GM21619 (cell line): ENCODE measurements around the gene CPNE9.
A peak's percentile ranks its signal among the peaks of the same experiment; 100 is the strongest.

Source experiments
- ATAC-seq: cut with Tn5 transposase; IDR thresholded peaks from one replicate; pipeline ENCODE4 v1.9.1; 2021; ENCODE audit not compliant: unreplicated experiment

The CPNE9 gene

DNA sequence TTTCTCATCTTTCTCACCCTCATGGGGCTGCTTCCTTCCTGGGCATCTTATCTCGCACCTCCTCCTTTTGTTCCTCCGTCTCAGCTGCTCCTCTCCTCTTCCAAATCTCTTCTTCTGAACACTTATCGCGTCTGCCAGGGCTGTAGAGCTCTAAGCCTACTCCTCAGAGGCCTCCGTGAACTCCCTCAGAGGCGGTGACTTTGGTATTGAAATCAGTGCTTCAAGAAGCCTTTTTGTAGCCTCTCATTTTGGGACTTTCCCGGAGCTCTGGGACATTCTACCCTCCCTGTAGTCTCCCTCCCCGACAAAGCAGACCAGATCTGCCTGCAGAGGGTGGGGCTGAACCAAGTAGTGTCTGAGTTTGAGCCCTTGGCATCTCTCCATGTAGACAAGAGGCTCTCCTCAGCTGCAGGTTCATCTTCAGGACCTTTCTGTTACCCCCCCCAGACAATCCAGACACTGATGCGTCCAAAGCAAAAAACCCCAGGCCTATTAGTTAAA lies 17.5 kb upstream of the CPNE9 start:
- no peak for ATAC-seq

- ATAC-seq, result no peak
These were observed 16.9 kb upstream of the CPNE9 start for GRCh38 chr3:9686703-9687102.

DNA sequence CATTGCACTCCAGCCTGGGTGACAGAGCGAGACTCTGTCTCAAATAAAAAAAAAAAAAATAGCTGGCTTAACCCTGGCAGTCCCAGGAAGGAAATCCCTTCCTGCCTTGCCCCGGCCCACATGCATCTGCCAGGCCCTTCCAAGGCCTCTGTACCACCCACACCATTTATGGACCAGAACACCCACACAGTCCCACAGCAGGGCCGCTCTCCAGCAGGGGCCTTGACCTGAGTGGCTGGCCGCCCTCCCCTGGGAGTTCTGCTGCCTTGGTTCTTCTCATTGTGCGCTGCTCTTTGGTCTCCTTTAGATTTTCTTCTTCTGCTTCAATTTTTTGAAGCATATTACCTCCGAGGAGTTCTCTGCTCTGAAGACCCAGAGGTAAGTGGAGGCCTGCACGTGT lies 16.1 kb upstream of the CPNE9 start:
- ATAC-seq, result no peak

- no peak for ATAC-seq
These were observed 14.7 kb upstream of the CPNE9 start for GRCh38 chr3:9688961-9689360.

- no peak for ATAC-seq
These were observed 13.9 kb upstream of the CPNE9 start for GRCh38 chr3:9689757-9690156.

DNA sequence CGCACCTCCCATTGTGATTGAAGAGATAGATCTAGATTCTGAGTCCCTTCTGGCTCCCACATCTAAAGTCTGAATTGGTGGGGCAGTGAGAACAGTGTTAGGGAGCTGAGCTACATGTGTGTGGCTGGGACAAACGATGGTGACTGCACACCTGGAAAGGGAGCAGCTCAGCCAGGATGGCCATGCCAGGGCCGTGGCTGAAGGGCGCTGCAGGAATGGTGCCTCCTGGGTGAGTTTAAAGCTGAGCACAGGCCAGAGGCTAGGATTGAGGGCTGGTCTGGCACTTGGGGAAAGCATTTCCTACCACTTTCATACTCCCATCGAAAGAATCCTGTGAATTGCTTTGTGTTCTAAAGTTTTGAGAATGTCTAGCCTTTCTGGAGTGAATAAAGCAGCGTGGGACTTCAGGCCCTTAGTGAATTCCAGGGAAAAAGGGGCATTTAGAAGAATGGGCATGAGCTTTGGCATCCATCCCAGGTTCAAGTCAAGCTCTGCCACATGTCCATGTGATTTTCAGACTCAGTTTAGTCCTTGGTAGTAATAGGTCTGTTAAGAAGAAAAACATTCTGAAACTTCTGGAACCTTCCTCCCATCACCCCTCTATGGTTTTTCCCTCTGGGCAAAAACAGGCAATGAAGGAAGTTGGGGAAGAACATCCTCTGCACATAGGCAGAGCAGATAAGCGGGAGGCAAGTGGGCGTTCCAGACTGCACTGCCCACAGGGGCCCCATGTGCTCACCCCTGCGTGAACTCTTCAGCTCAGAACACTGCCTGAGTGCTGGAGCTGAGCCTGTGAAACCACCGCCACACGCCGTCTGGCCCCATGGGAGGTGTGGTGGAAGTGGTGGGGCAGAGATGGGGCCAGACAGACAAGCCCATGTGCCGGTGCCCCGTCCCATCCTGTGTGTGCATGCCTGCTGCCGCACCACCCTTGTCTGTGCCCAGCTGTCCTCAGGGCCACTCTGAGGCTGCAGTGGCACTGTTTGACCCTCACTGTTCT lies 12.9 kb upstream of the CPNE9 start:
- ATAC-seq, result peak; percentile 98

DNA sequence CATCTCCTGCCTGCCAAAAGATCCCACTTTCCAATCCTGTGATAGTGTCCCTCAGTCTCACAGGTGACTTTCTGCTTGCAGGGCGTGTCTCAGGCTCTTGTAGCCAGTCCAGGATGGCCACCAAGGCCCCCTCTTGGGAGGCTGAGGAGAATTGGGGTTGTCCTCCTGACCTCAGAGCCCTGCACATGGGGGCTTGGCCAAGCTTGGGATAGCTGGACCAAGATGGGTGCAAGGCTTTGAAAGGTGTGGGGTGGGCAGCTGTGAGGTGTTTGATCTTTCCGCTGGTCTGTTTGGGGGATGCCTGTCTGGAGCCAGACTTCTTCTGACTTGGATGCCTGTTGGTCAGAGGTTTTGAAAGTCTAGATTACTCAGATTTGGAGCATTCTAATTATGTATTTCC lies 12.0 kb upstream of the CPNE9 start:
- no peak for ATAC-seq

GRCh38 chr3:9692416-9692815 lies 11.2 kb upstream of the CPNE9 start:
- ATAC-seq, result no peak

- ATAC-seq, result no peak
These were observed 8.3 kb upstream of the CPNE9 start for GRCh38 chr3:9695345-9695744.

GRCh38 chr3:9695746-9696145 lies 7.9 kb upstream of the CPNE9 start:
- no peak for ATAC-seq

GRCh38 chr3:9696480-9697220 lies 7.0 kb upstream of the CPNE9 start:
- no peak for ATAC-seq

- ATAC-seq, result no peak
These were observed 5.7 kb upstream of the CPNE9 start for GRCh38 chr3:9697892-9698291.

- no peak for ATAC-seq
These were observed 5.3 kb upstream of the CPNE9 start for GRCh38 chr3:9698293-9698692.

DNA sequence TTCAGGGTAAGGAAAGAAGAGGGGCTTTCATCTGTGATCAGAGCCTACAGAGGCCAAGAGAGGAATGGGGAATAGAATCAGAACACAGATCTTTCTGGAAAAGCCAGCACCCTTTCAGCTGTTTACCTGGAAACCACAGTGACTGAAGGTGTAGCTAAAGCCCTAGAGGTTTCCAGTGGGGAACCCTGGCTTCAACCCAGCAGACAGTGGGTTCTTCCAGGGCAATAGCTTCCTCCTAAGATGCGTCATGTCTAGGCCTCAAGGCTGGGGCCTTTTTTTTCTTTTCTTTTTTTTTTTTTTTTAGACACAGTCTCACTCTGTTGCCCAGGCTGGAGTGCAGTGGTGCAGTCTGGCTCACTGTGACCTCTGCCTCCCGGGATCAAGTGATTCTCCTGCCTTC lies 3.1 kb upstream of the CPNE9 start:
- ATAC-seq, result no peak

DNA sequence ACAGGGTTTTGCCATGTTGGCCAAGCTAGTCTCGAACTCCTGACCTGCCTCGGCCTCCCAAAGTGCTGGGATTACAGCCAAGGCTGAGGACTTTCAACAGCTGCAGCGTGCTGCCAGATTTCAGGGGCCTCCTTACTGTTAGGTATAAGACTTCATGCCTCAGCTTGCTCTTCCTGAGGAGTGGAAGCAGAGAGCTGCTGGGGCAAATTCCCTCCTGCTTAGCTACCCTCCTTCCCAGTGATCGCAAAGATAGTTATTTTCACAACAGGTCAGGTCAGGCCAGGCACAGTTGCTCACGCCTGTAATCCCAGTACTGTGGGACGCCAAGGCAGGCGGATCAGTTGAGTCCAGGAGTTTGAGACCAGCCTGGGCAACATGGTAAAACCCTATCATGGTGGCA lies 2.6 kb upstream of the CPNE9 start:
- ATAC-seq, result no peak

GRCh38 chr3:9701711-9702110 lies 1.9 kb upstream of the CPNE9 start:
- ATAC-seq, result no peak

- ATAC-seq, result no peak
These were observed 393 bp upstream of the CPNE9 start for GRCh38 chr3:9703240-9703639.

GRCh38 chr3:9704347-9705322 lies 1.0 kb downstream of the CPNE9 start:
- ATAC-seq, result no peak

DNA sequence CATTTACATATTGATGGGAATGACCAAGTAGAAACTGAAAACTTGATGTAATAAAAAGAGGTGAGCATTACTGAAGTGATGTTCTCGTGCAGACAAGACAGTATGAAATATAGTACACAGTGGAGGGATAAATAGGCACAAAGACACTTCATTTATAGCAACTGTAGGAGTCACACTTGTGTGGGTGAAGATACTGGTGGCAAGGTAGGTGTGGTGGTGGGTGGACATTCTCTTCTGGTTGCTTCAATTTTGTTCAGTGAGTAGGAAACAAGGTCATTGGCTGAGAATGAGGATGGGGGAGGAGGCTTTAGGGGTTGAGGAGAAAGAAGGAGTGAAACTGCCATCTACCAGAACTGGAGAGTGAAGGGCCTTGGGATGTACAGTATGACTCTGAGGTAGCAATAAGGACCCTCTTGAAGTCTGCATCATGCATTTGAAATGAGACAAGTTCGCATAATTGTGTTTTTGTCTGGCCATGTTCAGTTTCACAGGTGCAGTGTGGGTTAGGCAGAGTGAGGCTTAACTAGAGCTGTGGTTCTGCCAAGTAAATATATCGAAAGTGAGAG lies 6.6 kb downstream of the CPNE9 start:
- ATAC-seq, result no peak

GRCh38 chr3:9712415-9712814 lies 8.8 kb downstream of the CPNE9 start:
- ATAC-seq, result no peak
